Prostate gland (tissue), 2 donors: ENCODE measurements around the gene YBX1. TPM values are rescaled to one million over a fixed set of nuclear protein-coding genes. Genes with fewer than 3 reads are reported as not detected.

Experiments used
- DNase-seq: peaks from one replicate; pipeline ENCODE4 v3.0.0-alpha.2; 2019; ENCODE audit warnings: low spot score
- H3K27ac ChIP-seq, 2 donors: fragments of 200-600 bp; sonication (generic); 2 replicates each; pipeline ENCODE4 v1.5.1; 2017 to 2019
- H3K27me3 ChIP-seq: fragments of 200-600 bp; sonication (generic); replicated peaks from 2 replicates; pipeline ENCODE4 v1.5.1; 2019; ENCODE audit not compliant: insufficient read depth
- H3K36me3 ChIP-seq, 2 donors: fragments of 200-600 bp; sonication (generic); 1 replicate in 1 of 2; 2 replicates in 1 of 2; pipeline versions ENCODE4 v1.5.1 to v1.8.1; 2017 to 2019
- H3K4me1 ChIP-seq: fragments of 200-600 bp; sonication (generic); replicated peaks from 2 replicates; pipeline ENCODE4 v1.5.1; 2019
- H3K4me3 ChIP-seq, 2 donors: fragments of 200-600 bp; sonication (generic); 2 replicates each; pipeline ENCODE4 v1.5.1; 2017 to 2019
- H3K9me3 ChIP-seq: fragments of 200-600 bp; sonication (generic); 2 replicates; pipeline ENCODE4 v1.5.1; 2017
- CTCF ChIP-seq, 4 experiments: fragments of 200-600 bp in 2 of 4; fragments of 450-650 bp in 2 of 4; sonication (generic) in 2 of 4; IDR thresholded peaks; 1 replicate in 3 of 4; 2 replicates in 1 of 4; pipeline ENCODE4 v1.5.1; 2016 to 2019; ENCODE audit warnings: antibody characterized with exemption in 4 of 4, mild to moderate bottlenecking in 2 of 4, moderate library complexity in 2 of 4
- POLR2A ChIP-seq: fragments of 450-650 bp; IDR thresholded peaks from one replicate; pipeline ENCODE4 v1.6.1; 2016; ENCODE audit warnings: antibody characterized with exemption, mild to moderate bottlenecking
- POLR2AphosphoS5 ChIP-seq: sonication (generic); formaldehyde crosslinking; IDR thresholded peaks from one replicate; pipeline ENCODE4 v1.6.1; 2017; ENCODE audit warnings: antibody characterized with exemption
- WGBS: methylation state at CpG from one replicate; pipeline ENCODE4 v1.1.5; 2018; 5-methylcytosine and 5-hydroxymethylcytosine counted together
- intact Hi-C: fragments of 100-400 bp; cut with DNase I; formaldehyde crosslinking; loops from one replicate; pipeline ENCODE4 v1.14.2; 2022
- total RNA-seq, 2 donors: library from RNA; depleted of rRNA; stranded (reverse); fragments of >200 nt; gene quantifications; one replicate each; pipeline ENCODE4 v1.1.0, GENCODE V29; 2016

The YBX1 gene
- total RNA-seq, 2 donors from 2014 or later: 325 to 406 TPM

DNA sequence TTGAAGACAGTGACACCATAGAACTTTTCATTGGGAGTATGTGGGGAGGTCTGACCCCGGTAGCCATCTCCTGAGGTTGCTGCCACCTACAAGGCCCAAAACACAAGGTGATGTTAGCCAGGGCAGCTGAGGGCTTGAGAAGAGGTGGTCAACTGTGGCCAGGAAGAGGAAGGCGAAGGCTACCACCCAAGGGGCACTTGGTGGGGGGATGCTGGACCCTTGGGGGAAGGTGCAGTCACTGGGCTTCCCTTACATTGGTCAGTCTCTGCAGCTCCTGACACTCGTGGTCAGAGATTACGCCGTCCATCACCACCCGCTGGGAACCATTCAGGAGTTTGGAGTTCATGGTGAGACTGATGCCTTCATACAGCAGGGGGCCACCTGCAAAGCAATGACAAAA, 70.1 kb downstream of the YBX1 start:
- no peaks in the 10 kb centered on the region for H3K36me3 ChIP-seq
- no peaks in the 10 kb centered on the region for H3K9me3 ChIP-seq
- H3K4me1 ChIP-seq: no peaks in the 10 kb centered on the region
- no peak for DNase-seq
- intact Hi-C loops: no loop called here
- TF ChIP-seq POLR2AphosphoS5 (no peak), CTCF (IDR thresholded peaks at IDR 0.05) (no peak), POLR2A (no peak)
- H3K4me3 ChIP-seq: no peak overlapping the region
- no peaks in the 10 kb centered on the region for H3K27me3 ChIP-seq
- WGBS: 93% methylated on average over 6 of the region's 6 CpGs
- no peak overlapping the region for H3K27ac ChIP-seq

- no peaks in the 10 kb centered on the region for H3K9me3 ChIP-seq
- H3K27me3 ChIP-seq: no peaks in the 10 kb centered on the region
- WGBS: 97% methylated on average over 1 of the region's 1 CpG
- H3K36me3 ChIP-seq: no peaks in the 10 kb centered on the region
- no peaks in the 10 kb centered on the region for H3K4me1 ChIP-seq
- intact Hi-C loops: no loop called here
- no peak overlapping the region for H3K4me3 ChIP-seq
- no peak for DNase-seq
- TF ChIP-seq CTCF (IDR thresholded peaks at IDR 0.05) (no peak), POLR2A (no peak), POLR2AphosphoS5 (no peak)
- H3K27ac ChIP-seq: no peak overlapping the region
Observed at GRCh38 chr1:42753070-42753469, 70.9 kb downstream of the YBX1 start.

Other genes with a start within 250 kb of the YBX1 start
- gene ZMYND12, start 226.4 kb upstream of the YBX1 start, total RNA-seq: 10 to 100 TPM in 1 of 2 donors, 1 to 10 TPM in 1; 2.0 to 12.7 TPM
- 100 to 1,000 TPM in 1 of 2 donors, 10 to 100 TPM in 1; 71.2 to 101 TPM for gene PPCS, start 225.9 kb upstream of the YBX1 start, total RNA-seq
- gene CCDC30, start 219.1 kb upstream of the YBX1 start, total RNA-seq: 1 to 10 TPM; 1.8 to 6.2 TPM
- 10 to 100 TPM; 31.9 to 39.4 TPM for gene PPIH, start 24.0 kb upstream of the YBX1 start, total RNA-seq
- gene CLDN19, start 57.8 kb downstream of the YBX1 start, total RNA-seq: 1 to 10 TPM; 1.1 to 1.5 TPM
- gene P3H1, start 84.6 kb downstream of the YBX1 start, total RNA-seq: 10 to 100 TPM; 21.0 to 52.1 TPM
- gene C1orf50, start 84.8 kb downstream of the YBX1 start, total RNA-seq: 1 to 10 TPM; 3.3 to 3.6 TPM
- gene TMEM269, start 102.6 kb downstream of the YBX1 start, total RNA-seq: under 1 TPM; 0.14 to 0.62 TPM
- 10 to 100 TPM; 14.3 to 15.5 TPM for gene ERMAP, start 134.7 kb downstream of the YBX1 start, total RNA-seq
- gene SVBP, start 135.0 kb downstream of the YBX1 start, total RNA-seq: 10 to 100 TPM; 15.0 to 42.5 TPM
- 10 to 100 TPM; 16.0 to 19.5 TPM for gene ZNF691, start 164.2 kb downstream of the YBX1 start, total RNA-seq